ENCODE results near the gene ATP13A3. TPM values are rescaled to one million over a fixed set of nuclear protein-coding genes. Genes with fewer than 3 reads are reported as not detected.

Gene ATP13A3
- total and polyA plus RNA-seq, 9 of the 15 experiments (the other 6 are each of a cell fraction or from before 2014, with no cell fraction given), result 16.6 to 135 (median 86.6) TPM

- no peak; the same call in 2 of the 3 replicates for ATAC-seq
- 89% methylated on average over 3 of the region's 3 CpGs for WGBS (ENCODE audit: insufficient coverage, low coverage, missing lambda C conversion rate)
- POLR2A ChIA-PET, result no interaction called here
Observed at GRCh38 chr3:194423317-194423716, 63.5 kb downstream of the ATP13A3 start.

More at GRCh38 chr3:194423317-194423716, 63.5 kb downstream of the ATP13A3 start:
- BruUV-seq (replicated peaks), result no TSS peak
- intact Hi-C loops (cut with micrococcal nuclease), result no loop called here
- in situ Hi-C loops (cut with MboI), result no loop called here
- Histone ChIP-seq H2AFZ (ENCODE audit: low read depth, low read length) (no peak overlapping the region), H3K79me2 (ENCODE audit: control insufficient read depth, insufficient read depth, low read length) (no peaks in the 10 kb centered on the region), H3K9me1 (ENCODE audit: control insufficient read depth, insufficient read depth, low read length) (no peaks in the 10 kb centered on the region), H3K36me3 (ENCODE audit: control insufficient read depth, insufficient read depth, low read length) (peaks cover 81% of the 10 kb centered on the region), H3K4me3 (no peak overlapping the region), H3K27ac (ENCODE audit: extremely low read depth, low read depth, low read length) (no peak overlapping the region), H3K4me1 (replicated peaks in 1 of 2; ENCODE audit: control insufficient read depth in 2 of 2, insufficient read depth in 2 of 2, low read length in 2 of 2) (no peaks in the 10 kb centered on the region), H4K20me1 (replicated peaks; ENCODE audit: control insufficient read depth, insufficient read depth, low read length) (no peaks in the 10 kb centered on the region), H3K4me2 (ENCODE audit: insufficient read depth, low read length) (no peak overlapping the region), H3K27me3 (ENCODE audit: control insufficient read depth in 2 of 2, insufficient read depth in 2 of 2, low read length in 2 of 2) (no peaks in the 10 kb centered on the region), H3K9me3 (replicated peaks; ENCODE audit: control insufficient read depth, insufficient read depth, low read depth, low read length) (no peaks in the 10 kb centered on the region), H3K9ac (ENCODE audit: insufficient read depth in 1 of 2, low read depth in 2 of 2, low read length in 2 of 2) (no peak overlapping the region)
- TF ChIP-seq AFF4 (CRISPR knock-in tag; IDR thresholded peaks at IDR 0.05) (no peak), ZNF184 (CRISPR knock-in tag; IDR thresholded peaks at IDR 0.05) (no peak), ZNF511 (CRISPR knock-in tag; IDR thresholded peaks at IDR 0.05) (no peak)
- FAIRE-seq, result no peak
- CTCF ChIA-PET (ENCODE audit: low intra/inter-chr PET ratio), result no interaction called here
- no peak for DNase-seq (ENCODE audit: extremely low read depth in 1 of 4, low spot score in 3 of 4)
